GM18907 (cell line): Measurements from ENCODE around the gene HOXD11.

Experiments
- ATAC-seq: cut with Tn5 transposase; IDR thresholded peaks from one replicate; pipeline ENCODE4 v1.9.1; 2021; ENCODE audit warnings: mild to moderate bottlenecking, moderate library complexity; ENCODE audit not compliant: unreplicated experiment

HOXD11 gene

DNA sequence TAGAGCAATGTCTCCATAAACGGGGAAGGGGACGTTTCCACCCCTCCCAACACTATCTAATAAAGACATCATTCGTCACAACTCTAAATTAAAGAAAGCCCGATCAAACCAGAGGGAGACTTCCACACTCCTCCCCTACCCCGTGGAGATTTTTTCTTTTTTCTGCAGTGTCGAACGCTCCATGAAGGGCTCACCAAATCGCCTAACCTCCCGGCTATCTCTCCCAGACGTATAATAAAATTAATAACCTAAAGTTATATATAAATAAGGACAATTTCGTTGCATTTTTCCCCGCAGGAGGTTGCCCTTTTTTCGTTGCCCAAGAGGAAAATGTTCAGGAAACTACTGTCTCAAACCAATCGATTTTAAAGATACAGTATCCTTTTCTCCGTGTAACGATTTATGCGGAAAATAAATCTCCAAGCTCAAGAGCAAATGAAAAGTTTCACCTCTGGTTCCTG, 25.7 kb upstream of the HOXD11 start:
- ATAC-seq: no peak

DNA sequence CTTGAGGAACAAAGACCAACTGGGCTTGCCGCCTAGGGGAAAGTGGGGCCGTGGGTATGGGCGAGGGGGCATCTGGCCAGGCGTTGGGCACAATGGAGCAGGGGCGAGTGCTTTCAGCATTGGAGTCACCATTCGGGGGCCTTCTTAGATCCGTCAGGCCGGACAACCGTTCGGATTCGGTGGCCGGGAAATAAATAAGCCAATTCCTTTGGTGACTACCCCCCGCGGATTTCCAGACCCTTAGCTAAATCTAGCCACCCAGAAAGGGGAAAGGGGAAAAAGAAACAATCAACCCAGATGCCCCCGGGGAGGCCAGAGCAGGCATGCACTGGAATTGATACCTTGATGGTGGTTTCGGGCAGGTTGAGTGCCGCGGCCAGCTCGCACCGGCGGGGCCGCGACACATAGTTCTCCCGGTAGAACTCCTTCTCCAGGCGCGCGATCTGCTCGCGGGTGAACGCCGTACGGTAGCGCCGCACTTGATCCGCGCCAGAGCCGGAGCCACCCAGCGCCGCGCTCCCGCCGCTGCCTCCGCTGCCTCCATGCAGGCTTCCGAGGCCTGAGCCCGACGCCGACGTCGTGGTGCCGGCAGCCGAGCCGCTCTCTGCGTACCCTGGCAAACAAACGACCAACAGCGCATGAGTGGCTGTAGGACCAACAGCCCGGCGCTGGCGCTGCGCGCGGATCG, 25.1 kb upstream of the HOXD11 start:
- ATAC-seq: no peak

DNA sequence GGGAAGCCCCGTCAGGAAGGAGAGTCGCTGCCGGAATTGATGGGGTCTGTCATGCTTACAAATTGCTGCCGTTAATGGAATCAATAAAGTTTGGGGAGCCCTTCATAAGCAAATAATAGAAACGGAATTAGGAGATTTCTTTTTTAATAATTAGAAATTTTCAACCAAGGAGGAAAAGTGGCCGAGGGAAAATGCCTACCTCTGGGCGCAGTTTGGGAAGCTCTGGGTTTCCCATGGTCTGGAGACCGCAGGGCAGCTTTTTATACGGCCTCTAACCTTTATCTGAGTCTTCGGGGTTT, 24.6 kb upstream of the HOXD11 start:
- no peak for ATAC-seq

DNA sequence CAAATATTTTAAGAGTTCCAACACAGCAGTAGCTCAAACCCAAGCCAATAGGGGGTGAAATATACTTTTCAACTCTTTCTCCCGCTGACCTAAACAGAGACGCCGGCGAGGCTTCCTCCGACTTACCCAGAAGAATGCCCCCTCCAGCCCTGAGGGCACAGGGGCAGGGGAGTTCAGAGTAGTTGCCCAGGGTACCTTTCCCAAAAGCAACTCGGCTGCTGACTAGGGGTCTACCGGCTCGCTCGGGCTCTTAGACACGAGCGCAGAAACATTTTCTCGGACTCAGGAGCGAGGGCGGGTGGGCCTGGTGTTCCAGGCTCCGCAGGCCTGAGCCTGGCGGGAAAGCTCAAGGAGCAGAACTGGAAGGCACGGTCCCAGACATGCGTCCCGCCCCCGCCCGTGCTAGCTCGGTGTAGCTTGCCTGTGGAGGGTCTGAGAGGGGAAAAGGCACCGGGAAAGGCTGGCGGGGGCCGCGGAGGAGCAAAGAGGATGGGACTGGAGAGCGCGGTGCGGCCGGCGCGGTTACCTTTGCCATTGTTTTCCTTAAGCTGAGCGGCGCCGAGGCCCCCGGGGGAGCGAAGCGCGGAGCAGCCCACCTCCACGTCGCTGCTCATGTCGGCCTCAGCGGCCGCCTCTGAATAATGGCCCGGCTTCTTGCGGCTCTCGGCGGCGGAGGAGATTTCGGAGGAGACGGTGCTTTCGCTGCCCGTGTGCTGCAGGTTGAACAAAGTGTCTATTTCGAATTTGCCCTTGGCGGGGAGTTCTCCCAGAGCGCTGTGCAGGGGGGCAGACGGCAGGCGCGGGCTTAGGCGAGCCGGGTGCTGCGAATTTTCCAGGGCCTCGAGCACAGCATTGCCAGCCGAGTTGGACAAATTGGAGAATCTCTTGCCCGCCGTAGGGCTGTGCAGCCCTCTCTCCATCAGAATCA, 24.0 kb upstream of the HOXD11 start:
- no peak for ATAC-seq

DNA sequence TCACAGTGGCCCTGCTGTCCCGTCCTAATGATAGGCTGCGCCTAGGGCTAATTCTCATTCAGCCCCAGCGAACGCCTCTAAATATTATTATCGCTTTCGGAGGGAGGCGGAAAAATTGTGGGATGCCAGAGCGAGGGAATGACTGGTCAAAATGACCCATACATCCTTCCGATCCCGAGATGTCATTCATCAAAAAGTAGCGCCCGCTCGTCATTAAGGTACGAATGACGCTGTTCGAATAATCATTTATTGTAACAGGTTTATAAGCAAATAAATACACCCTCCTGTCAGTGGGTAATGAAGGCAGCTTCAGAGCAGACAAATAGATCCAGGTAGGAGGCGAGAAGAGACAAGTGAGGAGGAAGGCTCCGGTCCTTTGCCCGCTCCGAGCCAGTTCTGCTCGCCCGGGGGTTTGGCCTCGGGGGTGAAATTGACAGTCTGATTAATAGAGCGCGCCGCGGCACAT, 23.3 kb upstream of the HOXD11 start, which contains the start of gene EVX2:
EVX2 (minus strand) TSS at position 167 of the 466 bp plus-strand sequence. CDS start 186 bp downstream, outside the sequence.
- ATAC-seq: no peak

DNA sequence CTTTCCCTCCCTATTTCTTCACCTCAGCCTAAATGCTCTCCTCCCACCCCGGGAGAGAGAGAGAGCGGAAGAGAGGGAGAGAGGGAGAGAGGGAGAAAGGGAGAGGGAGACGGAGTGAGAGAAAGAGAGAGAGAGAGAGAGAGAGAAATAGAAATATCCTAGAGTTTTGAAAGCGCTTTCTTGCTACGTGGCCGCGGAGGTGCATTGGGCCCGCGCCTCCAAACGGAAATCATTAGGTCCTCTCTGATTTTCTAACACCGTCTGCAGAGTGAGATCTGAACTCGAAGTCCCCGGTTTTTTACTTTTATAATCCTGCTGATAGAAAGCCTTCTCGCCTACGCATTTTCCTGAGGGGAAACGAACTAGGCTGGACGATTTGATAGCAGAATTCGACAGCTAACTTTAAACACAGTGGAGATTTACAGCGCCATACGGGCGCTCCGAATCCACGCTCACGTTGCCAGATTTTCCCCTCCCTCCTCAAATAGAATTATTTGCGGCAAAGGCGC, 22.4 kb upstream of the HOXD11 start:
- ATAC-seq: no peak

DNA sequence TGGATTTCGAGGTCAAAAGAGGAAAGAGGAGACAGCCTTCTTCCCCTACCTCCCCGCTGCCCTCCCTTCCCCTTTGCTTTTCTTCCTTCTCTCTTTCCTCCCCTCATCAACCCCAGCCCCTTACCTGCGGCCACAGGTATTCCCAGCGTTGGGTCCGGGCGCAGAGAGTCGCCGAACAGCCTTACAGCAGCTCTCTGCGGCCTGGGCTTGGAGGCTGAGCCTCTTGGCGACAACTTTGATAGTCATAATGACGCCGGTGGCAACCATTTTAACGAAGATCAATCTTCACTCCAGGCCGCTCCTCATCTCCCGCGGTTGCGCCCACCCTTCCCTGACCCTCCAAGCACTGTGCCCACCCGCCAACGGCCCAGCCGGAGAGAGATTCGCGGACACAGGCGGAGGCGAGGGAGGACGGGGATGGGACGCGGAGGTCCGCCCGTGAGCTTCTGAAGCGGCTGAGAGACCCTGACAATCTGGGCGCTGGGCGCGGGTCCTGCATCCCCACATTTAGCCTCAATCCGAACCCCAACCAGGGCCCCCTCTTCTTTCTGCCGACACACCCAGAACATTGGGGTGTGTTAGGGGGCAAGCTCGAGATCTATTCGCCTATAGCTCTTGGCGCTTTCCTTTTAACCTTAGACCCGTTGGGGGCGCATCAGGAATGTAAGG, 21.8 kb upstream of the HOXD11 start:
- no peak for ATAC-seq

DNA sequence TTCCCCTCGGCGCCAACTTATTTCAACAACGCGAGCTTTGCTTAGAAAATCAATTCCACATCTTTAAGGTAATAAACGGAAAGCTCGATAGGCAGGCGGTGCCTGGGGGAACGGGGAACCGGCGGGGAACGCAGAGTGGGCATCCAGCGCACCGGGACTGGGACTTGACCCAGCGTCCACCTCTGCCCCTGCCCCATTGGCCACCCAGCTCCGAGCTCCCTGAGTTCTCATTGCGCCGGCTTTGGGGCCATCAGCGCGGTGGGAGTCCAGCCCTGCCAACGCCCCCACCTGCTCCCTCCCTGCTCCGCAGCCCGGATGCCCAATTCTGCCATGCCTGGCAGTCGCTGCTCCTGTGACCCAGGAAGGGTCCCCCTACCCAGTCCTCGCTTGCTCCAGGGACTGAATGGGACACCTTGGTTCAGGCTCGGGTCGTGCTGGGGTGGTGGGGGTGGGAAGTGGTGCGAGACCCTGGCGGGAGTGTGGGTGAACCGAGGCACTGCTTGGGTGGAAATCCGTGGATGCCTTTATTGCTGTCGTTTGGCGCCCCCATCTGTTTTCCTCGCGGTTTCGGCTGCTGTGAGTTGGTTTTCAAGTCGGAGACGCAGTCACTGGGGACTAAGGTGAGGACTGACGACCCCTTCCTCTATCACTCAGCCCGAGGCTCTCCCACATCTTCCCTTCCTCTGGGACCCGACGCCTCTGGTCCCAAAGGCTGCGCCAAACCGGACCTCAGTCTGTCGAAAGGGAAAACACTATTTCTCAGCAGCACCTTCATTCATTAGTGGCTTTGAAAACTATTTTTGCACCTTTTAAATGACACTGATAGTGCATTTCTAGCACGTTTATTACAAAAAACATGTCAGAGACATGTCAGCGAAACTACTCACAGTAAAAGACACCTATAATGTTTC, 21.0 kb upstream of the HOXD11 start:
- no peak for ATAC-seq

DNA sequence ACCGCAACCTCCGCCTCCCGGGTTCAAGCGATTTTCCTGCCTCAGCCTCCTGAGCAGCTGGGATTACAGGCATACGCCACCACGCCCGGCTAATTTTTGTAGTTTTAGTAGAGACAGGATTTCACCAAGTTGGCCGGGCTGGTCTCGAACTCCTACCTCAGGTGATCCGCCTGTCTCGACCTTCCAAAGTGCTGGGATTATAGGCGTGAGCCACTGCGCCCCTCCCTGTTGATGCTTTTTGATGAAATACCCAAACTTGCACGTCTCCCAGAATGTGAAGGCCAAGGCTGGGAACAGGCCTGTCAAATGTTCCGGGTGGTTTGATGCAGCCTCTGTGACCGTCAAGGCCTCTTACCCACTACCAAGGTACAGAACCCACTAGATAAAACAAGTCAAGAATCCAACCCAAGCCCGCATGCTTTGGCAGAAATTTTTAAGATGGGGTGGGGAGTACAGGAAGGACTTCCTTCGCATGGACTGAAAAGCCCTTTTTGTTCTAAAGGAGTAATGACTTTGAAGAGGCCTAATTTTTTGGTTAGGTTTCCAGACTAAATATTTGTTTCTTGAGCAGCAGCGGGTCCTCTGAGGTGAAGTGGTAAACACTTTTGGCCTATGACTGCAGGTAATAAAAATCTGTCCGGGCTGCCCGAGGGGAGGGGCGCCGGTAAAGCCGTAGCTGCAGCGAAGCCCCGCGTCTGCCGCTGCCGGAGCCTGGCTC, 19.6 kb upstream of the HOXD11 start:
- ATAC-seq: peak; percentile 11

DNA sequence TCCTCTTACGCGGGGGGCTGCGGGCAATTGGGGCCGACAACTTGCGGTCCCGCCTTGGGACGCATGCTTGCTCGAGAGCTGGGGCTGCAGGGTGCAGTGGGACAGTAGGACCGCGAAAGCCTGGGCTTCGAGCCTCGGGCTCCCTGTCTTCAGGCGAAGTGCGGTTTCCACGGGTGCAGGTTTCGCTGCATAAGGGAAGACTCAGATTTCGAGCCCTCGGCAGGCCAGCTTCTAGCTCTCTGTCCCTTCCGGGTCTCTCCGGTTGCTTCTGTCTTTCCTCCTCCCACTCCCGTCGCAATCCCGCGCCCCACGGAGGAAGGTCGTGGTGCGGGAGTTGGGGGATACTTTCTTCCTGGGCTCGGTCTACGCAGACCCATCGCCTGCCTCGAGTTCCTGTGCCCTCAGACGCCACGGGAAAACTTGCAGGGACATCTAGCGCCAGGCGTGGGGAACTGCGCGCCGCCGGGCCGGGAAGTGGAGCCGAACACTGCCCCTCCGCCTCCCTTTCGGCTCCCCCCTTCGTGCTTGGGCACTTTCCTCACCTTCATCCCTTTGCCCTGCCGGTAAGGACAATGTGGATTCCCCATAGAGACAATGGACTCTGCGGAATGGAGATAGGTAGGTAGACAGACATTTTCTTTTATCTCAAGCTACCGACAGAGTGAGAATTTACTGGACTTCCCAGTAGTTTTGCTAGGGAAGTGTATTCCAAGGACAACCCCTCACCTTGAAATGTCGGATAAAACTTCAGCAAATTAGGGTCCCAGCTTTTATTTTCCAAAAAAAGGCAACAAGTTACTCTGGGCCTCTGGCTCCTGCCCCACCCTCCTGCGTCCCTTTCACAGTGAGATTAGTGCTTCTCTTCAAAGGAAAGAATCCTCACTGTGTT, 18.8 kb upstream of the HOXD11 start:
- peak; percentile 63 for ATAC-seq

DNA sequence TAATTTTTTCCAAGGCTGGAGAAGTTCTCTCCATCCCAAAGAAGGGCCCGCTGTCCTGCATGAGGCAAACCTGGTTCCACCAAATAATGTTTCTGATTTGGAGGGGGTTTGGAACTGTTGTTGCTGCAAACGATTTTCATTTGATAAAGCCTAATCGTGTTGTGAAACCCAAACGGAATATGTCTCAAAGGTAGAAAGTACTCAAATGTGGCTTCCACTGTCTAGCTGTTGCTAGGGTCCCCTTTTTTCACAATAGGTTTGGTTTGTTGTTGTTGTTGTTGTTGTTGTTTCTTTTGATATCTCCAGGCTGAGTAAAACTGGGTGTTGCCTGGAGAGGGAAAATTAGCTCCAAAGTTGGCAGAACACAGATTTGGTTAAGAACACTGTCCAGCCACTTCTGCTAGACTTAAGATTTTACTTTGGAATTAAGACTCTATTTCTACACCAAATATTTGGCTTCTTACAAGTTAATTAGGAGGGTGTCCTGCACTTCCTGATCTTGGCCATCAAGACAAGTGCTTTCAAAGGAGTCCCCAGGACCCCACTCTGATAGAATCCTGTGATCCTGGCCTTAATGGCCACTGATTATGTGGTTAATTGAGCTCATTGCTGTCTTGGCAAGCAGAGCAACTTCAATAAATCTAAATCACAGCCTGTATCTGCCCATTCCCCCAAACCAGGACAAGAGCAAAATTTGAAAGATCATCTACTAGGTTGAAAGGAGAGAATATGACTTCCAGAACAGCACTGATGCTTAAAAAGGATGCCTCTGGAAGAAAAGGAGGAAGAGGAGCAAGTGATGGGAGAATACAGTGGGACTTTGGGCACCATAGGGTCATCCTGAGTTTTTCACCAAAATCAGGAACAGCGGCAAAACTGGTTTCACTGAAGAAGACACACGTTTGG, 17.9 kb upstream of the HOXD11 start:
- ATAC-seq: no peak

DNA sequence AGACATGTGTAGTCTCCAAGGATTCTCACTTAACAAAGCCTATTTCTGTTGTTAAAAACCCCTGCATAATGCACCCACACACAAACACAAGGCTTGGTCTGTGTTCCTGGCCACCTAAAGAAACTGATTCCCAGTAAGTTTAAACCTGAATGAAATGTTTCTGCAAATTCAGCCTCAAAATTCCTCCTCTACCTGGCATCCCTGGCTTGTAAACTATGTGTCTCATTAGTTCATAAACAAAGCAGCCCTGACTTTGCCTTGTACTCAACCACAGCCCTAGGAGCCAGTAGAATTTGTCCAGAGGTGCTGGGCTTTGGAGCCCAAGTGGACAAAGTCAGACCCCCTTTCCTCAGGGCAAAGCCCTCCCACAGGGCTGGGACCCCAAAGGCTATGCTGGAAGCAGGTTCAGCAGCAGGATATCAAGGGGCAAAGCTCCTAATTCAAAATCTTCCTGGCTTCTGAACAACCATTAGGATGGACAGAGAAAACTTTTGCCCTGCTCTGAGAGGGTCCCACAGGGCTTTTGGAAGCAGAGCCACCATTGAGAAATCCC, 17.2 kb upstream of the HOXD11 start:
- no peak for ATAC-seq

DNA sequence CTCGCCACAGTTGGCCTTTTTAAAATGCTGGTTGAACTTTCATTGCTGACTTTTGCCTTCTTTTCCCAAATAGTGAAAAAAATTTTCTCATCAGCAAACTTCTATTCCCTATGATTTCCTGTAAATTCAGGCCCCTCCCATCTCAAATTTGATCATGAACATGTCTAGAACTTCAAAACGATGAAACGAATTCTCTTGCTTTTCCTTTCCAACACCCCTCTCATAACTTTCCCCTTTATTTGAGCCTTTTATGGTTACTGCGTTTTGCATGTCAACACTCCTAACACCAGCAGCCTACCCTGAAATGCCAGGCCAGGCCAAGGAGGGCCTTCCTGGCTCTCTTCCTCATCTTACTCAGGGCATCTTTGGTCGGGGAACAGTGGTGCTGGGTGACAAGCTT, 16.2 kb upstream of the HOXD11 start:
- ATAC-seq: no peak

DNA sequence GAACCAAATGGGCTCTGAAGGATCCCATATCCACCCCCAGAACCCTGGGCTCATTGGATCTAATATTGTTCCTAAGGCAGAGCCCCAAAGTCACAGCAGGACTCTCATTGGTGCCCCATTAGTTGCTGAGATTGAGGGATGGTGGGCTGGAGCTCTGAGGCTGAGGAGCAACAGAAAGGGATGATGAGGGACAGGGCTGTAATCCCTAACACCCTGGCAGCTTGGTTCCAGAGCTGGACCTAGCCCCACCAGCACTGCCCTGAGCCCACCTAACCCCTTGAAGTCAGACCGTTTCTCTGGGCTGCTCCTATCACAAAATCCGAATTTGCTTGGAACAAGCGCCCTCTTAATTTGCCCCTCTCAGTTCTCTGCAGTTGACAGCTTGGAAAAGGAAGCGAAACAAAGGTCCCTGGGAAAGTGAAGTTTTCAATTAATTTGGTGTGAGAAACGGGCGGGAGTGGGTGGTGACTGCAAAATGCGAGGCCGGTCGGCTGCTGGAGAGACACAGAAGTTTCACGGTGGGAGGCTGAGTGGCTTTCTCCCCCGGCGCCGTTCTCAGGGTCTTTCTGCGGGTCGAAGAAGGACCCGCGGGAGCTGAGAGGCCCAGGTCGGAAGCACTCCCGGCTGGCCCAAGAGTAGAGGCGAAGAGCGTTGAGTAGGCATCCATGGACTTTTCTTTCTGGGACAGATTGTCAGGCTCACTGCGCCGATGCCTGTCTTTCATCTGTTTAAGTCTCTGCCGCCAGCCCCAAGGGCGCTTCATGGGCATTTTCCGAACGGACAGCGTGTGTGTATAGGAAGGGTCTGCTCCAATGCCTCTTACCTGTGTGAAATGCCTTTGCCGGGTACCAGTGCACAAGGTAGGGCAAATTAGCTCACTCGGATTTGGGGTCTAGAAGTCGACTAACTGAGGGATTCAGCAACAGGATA, 15.5 kb upstream of the HOXD11 start:
- ATAC-seq: no peak

DNA sequence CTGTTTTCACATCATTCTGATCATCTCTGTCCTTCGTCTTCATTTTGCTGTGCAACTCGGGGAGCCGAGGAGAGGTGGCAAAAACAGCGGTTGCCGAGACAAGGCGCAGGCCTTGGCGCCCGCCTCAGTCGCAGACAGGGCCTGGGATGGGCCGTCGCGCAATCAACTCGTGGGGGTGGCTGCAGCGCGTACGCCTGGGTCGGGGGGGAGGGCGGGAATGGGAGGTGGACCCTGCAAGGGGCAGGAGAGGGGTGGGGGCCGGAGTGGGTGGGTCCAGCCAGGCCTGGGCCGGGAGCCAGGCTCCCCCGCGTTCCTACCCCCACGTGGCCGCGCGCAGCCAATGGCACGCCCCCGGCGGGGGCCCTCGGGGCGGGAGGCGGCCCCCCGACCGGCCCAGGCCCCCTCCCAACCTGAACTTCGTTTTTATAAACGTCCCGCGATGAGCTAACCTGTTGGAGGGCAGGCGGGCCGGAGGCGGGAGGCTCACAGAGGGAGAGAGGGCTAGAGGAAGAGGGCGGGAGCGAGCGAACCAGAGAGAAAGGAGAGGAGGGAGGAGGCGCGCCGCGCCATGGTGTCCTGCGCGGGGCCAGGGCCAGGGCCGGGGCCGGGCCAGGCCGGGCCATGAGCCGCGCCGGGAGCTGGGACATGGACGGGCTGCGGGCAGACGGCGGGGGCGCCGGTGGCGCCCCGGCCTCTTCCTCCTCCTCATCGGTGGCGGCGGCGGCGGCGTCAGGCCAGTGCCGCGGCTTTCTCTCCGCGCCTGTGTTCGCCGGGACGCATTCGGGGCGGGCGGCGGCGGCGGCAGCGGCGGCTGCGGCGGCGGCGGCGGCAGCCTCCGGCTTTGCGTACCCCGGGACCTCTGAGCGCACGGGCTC, 14.6 kb upstream of the HOXD11 start, which contains the start of gene HOXD13:
HOXD13 (plus strand) TSS at position 452 of the 875 bp plus-strand sequence; CDS start at position 622, 170 bp downstream.
- ATAC-seq: no peak
